OCI-LY7 (cell line): ENCODE data around the gene PIPOX. TPM values are rescaled to one million over a fixed set of nuclear protein-coding genes. Genes with fewer than 3 reads are reported as not detected.

Experiments used
- BruUV-seq: library from RNA; stranded (reverse); fragments of 400-500 nt; replicated peaks from 2 replicates; lab custom pipeline; 2021; lab: Mats Ljungman, UMichigan
- CTCF ChIA-PET: fragments of 300-600 bp; sonication (Branson Sonifier 250); formaldehyde crosslinking; loops from one replicate; lab custom pipeline; 2022; ENCODE audit warnings: antibody characterized with exemption; ENCODE audit not compliant: unreplicated experiment; lab: Charles Lee
- POLR2A ChIA-PET: fragments of 300-600 bp; sonication (Branson Sonifier 250); formaldehyde crosslinking; loops from one replicate; lab custom pipeline; 2022; ENCODE audit warnings: antibody characterized with exemption; lab: Charles Lee
- DNase-seq: peaks from one replicate; pipeline ENCODE4 v3.0.0-alpha.2; 2015; ENCODE audit warnings: low spot score
- H2AFZ ChIP-seq: fragments of 200-600 bp; sonication (generic), shearing (Covaris generic); 2 replicates; pipeline ENCODE4 v1.6.1; 2014; ENCODE audit warnings: mild to moderate bottlenecking, antibody characterized with exemption, low read length, moderate library complexity
- H3K27ac ChIP-seq: fragments of 200-600 bp; sonication (generic); 2 replicates; pipeline ENCODE4 v1.5.1; 2014; ENCODE audit warnings: mixed run types, low read depth, mild to moderate bottlenecking, moderate library complexity, low read length, inconsistent platforms; ENCODE audit not compliant: poor library complexity, severe bottlenecking
- H3K36me3 ChIP-seq: fragments of 200-600 bp; sonication (generic); 2 replicates; pipeline ENCODE4 v1.6.1; 2014; ENCODE audit warnings: mild to moderate bottlenecking, antibody characterized with exemption, low read length, moderate library complexity, mixed read lengths; ENCODE audit not compliant: insufficient read depth
- H3K4me1 ChIP-seq: fragments of 200-600 bp; sonication (generic); 2 replicates; pipeline ENCODE4 v1.5.1; 2014; ENCODE audit warnings: mild to moderate bottlenecking, low read length; ENCODE audit not compliant: insufficient read depth, poor library complexity, severe bottlenecking
- H3K4me2 ChIP-seq: fragments of 200-600 bp; sonication (generic); 2 replicates; pipeline ENCODE4 v1.6.1; 2014; ENCODE audit warnings: mild to moderate bottlenecking, low read length
- H3K4me3 ChIP-seq: fragments of 200-600 bp; sonication (generic); 2 replicates; pipeline ENCODE4 v1.5.1; 2014; ENCODE audit warnings: mild to moderate bottlenecking, low read depth, low read length; ENCODE audit not compliant: poor library complexity, severe bottlenecking
- H3K79me2 ChIP-seq: fragments of 200-600 bp; sonication (generic); 2 replicates; pipeline ENCODE4 v1.6.1; 2016; ENCODE audit warnings: low read depth, mild to moderate bottlenecking, low read length, moderate library complexity, mixed read lengths; ENCODE audit not compliant: insufficient read depth
- H3K9me2 ChIP-seq: fragments of 200-600 bp; sonication (generic); 2 replicates; pipeline ENCODE4 v1.6.1; 2016; ENCODE audit warnings: mild to moderate bottlenecking, low read length, mixed read lengths; ENCODE audit not compliant: insufficient read depth
- H3K9me3 ChIP-seq: fragments of 200-600 bp; sonication (generic); 2 replicates; pipeline ENCODE4 v1.6.1; 2014; ENCODE audit warnings: mild to moderate bottlenecking, mixed run types, low read length, mixed read lengths
- H4K20me1 ChIP-seq: fragments of 200-600 bp; sonication (generic); 2 replicates; pipeline ENCODE4 v1.6.1; 2014; ENCODE audit warnings: mild to moderate bottlenecking, antibody characterized with exemption, low read length, moderate library complexity, mixed read lengths; ENCODE audit not compliant: insufficient read depth
- CTCF ChIP-seq: fragments of 200-600 bp; sonication (generic); conservative IDR thresholded peaks from 2 replicates; pipeline ENCODE4 v1.5.1; 2014; ENCODE audit warnings: mild to moderate bottlenecking, antibody characterized with exemption, low read length, moderate library complexity, mixed read lengths
- EZH2phosphoT487 ChIP-seq: fragments of 200-600 bp; sonication (generic); IDR thresholded peaks from 2 replicates; pipeline ENCODE4 v1.6.1; 2018; ENCODE audit warnings: low read depth, borderline replicate concordance, mild to moderate bottlenecking, mixed run types, antibody characterized with exemption, low read length, moderate library complexity, mixed read lengths
- intact Hi-C: fragments of 100-400 bp; cut with micrococcal nuclease; formaldehyde crosslinking; loops from one replicate; pipeline ENCODE4 v1.10.0; 2022; ENCODE audit not compliant: unreplicated experiment
- total RNA-seq, 2 experiments: library from RNA; depleted of rRNA in 1 of 2; stranded (reverse); fragments of >200 nt in 1 of 2; shearing (Covaris generic) in 1 of 2; gene quantifications; 2 replicates each; pipeline ENCODE4 v1.2.3, GENCODE V29; 2014 to 2022

Gene PIPOX
- total RNA-seq, 2 experiments from 2014 or later: 3.8 to 4.1 TPM

- no peak for TF ChIP-seq EZH2phosphoT487
- TF ChIP-seq CTCF: no peak
- H4K20me1 ChIP-seq: no peaks in the 10 kb centered on the region
- no peak overlapping the region for H3K4me2 ChIP-seq
- H3K27ac ChIP-seq: no peak overlapping the region
- no peak overlapping the region for H2AFZ ChIP-seq
- intact Hi-C loops: no loop called here
- H3K9me2 ChIP-seq: no peaks in the 10 kb centered on the region
- no peaks in the 10 kb centered on the region for H3K9me3 ChIP-seq
- POLR2A ChIA-PET: no interaction called here
- no peaks in the 10 kb centered on the region for H3K79me2 ChIP-seq
- CTCF ChIA-PET: interaction anchor here (0.8 kb wide), 1 partner anchor 14 kb away, joined by 3 read pairs; no protein-coding TSS in a partner anchor
- DNase-seq: no peak
- H3K4me3 ChIP-seq: no peak overlapping the region
- H3K4me1 ChIP-seq: no peaks in the 10 kb centered on the region
- BruUV-seq: no TSS peak
- H3K36me3 ChIP-seq: peaks cover 91% of the 10 kb centered on the region
Measured at GRCh38 chr17:29094101-29094708, 51.3 kb downstream of the PIPOX start.

- intact Hi-C loops: no loop called here
- no peaks in the 10 kb centered on the region for H3K79me2 ChIP-seq
- TF ChIP-seq CTCF: no peak
- TF ChIP-seq EZH2phosphoT487: no peak
- H3K9me2 ChIP-seq: no peaks in the 10 kb centered on the region
- no peaks in the 10 kb centered on the region for H3K4me1 ChIP-seq
- no peak overlapping the region for H2AFZ ChIP-seq
- H3K4me3 ChIP-seq: no peak overlapping the region
- no TSS peak for BruUV-seq
- no peaks in the 10 kb centered on the region for H3K9me3 ChIP-seq
- no peaks in the 10 kb centered on the region for H4K20me1 ChIP-seq
- no peak overlapping the region for H3K27ac ChIP-seq
- DNase-seq: no peak
- peaks cover 84% of the 10 kb centered on the region for H3K36me3 ChIP-seq
- POLR2A ChIA-PET: no interaction called here
- CTCF ChIA-PET: no interaction called here
- H3K4me2 ChIP-seq: no peak overlapping the region
Measured at GRCh38 chr17:29095439-29095838, 52.5 kb downstream of the PIPOX start.

- TF ChIP-seq EZH2phosphoT487: no peak
- TF ChIP-seq CTCF: no peak
- Histone ChIP-seq H3K79me2 (no peaks in the 10 kb centered on the region), H3K4me1 (no peaks in the 10 kb centered on the region), H3K36me3 (peaks cover 79% of the 10 kb centered on the region), H4K20me1 (no peaks in the 10 kb centered on the region), H3K9me2 (no peaks in the 10 kb centered on the region), H2AFZ (no peak overlapping the region), H3K4me3 (no peak overlapping the region), H3K9me3 (no peaks in the 10 kb centered on the region), H3K27ac (no peak overlapping the region), H3K4me2 (no peak overlapping the region)
- ChIA-PET CTCF (no interaction called here), POLR2A (no interaction called here)
- BruUV-seq: no TSS peak
- DNase-seq: no peak
- intact Hi-C loops: no loop called here
Measured at GRCh38 chr17:29096094-29096493, 53.2 kb downstream of the PIPOX start.
